GM19324 (cell line): ENCODE measurements around the gene ABLIM2.

Source experiments
- ATAC-seq: cut with Tn5 transposase; IDR thresholded peaks from one replicate; pipeline ENCODE4 v1.9.1; 2021; ENCODE audit warnings: mild to moderate bottlenecking, moderate library complexity; ENCODE audit not compliant: unreplicated experiment, low FRiP score

ABLIM2 gene

DNA sequence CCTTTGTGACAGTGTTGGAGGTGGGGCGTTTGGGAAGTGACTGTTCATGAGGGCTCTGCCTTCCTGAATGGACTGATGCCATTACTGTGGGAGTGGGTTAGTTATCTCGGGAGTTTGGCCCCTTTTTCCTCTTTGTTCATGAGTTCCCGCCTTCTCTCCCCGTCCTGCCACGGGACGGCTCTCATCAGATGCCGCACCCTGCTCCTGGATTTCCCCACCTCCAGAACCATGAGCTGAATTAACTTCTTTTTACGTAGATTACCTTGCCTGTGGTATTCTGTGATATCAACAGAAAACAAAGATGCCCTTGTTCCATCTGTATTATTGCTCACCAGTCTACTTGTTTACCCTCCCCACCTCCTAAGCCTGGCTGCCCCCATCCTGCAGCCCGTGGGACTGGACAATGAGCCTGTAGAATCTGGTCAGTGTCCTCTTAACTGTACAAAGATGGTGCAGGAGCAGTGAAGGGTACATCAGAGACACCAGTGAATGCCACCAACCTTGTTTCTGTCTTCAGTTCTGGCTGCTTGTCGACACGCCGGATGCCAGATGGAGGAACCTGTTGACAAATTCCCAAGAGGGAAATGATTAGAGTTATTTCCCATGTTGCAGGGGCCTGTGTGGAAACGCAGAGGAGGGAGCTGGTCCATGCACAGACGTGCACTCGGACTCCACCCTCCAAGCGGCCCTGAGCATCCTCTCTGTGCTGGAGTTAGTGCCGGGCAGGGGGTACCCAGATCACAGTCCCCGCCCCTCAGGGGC lies 104.7 kb downstream of the ABLIM2 start:
- ATAC-seq, result no peak

GRCh38 chr4:8052160-8052691 lies 106.4 kb downstream of the ABLIM2 start:
- no peak for ATAC-seq

DNA sequence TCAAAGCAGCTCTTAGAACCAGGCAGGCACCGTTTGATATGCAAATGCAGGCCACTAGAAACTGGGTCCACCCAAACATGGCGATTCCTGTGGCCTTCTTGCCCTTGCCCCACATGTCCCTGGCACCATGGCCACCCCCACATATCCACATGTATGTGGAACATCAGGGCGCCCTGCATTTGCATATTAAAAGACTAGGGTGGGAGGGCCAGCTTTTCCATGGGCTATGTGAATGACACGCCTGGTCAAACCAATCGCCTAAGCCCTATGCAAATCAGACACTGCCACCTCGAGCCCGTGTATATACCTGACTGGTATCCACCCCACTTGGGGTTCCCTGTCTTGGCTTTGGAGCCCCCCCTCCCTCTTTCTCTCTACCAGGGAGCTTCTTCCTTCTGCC lies 107.0 kb downstream of the ABLIM2 start:
- no peak for ATAC-seq

- no peak for ATAC-seq
These were observed 107.9 kb downstream of the ABLIM2 start for GRCh38 chr4:8050555-8051206.

DNA sequence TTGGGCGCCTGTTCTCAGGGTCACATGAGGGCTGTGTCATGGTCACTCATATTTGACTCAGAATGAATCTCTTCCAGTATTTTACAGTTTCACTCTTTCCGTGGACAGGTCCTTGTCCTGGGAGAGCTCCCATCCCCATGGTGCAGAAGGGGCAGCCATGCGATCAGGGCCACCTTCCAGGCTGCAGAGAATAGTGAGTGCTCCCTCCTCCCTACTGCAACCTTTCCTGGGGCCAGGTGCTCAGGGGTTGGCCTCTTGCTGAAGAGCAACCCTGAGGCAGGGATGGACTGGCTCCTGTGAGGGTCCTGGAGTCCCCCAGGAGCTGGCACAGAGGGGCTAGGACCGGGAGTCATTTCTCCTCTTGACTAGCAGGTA lies 108.4 kb downstream of the ABLIM2 start:
- ATAC-seq, result no peak

DNA sequence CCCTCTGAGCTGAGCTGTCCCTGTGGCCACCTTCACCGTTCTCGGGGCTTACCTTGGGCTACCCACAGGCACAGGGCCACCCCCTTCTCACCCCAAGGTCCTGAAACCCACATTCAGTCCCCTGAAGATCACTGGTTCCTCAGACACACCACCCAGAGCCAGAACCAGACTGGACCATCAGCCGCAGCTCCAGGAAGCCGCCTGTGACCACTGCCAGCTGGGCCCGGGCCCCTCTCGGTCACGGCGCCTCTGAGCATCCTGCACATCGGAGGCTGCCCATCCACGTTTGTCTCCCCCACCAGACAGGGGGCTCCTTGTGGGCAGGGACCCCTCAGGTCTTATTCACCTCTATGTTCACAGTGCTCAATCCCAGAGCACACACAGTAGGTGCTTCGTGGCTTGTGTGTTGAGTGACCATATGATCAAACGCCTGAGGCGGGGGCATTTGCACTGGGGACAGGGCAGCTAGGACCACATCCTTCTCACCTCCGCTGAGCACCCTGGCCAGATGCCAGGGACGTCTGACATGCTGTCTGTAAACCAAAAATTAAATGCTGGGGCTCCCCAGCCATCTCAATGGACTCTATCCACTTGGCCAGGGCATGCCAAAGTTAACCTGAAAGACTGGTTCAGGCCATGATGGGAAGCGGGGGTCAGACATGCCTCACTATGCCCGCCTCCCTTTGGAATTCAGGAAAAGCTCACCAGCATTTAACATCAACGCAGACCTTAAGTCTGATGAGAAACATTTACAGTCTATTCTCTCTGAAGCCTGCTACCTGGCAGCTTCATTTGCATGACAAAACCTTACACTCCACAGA lies 109.5 kb downstream of the ABLIM2 start:
- no peak for ATAC-seq

- no peak for ATAC-seq
These were observed 110.6 kb downstream of the ABLIM2 start for GRCh38 chr4:8047837-8048678.

GRCh38 chr4:8046925-8047541 lies 111.6 kb downstream of the ABLIM2 start:
- ATAC-seq, result no peak

- no peak for ATAC-seq
These were observed 112.7 kb downstream of the ABLIM2 start for GRCh38 chr4:8045909-8046308.

DNA sequence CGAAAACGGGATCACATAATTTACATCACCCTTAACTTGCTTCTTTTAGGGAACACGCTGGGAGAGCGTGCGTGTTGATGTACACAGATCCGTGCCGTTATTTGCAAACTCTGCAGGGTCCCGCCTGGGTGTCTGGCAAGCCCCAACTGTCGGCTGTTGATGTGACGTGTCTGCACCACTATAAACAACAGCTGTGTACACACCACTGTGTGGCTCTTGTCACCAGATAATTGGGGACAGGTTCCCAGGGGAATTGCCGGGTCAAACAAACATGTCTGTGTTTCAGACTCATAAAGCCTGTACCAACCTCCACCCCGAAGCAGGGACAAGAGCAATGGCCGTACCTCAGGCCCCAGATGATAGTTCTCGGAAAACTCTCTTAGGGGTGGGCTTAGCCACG lies 113.9 kb downstream of the ABLIM2 start:
- ATAC-seq, result no peak

- ATAC-seq, result no peak
These were observed 114.4 kb downstream of the ABLIM2 start for GRCh38 chr4:8044244-8044643.

DNA sequence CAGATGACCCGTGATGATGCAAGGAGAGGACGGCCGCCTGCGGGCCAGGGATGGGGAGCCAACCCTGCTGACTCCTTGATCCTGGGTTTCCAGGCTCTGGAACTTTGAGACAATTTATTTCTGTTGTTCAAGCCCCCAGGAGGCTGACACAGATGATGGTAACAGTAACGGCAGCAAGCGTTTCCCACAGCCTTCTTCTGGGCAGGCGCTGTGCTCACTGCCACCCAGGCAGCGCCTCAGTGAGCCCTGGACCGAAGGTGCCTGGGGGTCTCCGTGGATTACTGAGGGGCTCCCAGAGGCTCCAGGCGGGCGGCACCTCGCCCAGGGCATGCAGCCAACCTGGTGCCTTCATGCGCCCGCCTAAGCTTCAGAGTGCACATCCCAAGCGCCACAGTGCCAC lies 115.0 kb downstream of the ABLIM2 start:
- no peak for ATAC-seq

GRCh38 chr4:8041868-8042267 lies 116.7 kb downstream of the ABLIM2 start:
- ATAC-seq, result no peak

DNA sequence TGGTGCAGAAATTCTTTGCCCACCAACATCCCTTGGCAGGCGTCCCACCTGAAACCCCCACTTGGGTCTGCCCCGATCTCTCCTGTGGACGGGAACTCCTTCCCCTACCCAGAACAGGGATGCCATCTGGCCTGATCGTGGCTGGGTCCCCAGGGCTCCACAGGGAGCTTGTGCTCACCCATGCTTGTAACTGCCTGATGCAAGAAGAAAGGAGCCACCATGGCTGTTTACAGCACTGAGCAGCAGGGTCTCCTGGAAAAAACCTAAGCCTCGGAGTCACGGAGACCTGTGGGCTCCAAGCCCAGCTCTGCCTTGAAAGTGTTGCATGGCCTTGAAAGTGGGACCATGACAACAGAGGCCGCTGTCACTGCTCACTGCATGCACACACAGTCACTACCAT lies 117.4 kb downstream of the ABLIM2 start:
- no peak for ATAC-seq

GRCh38 chr4:8040607-8041006 lies 118.0 kb downstream of the ABLIM2 start:
- ATAC-seq, result no peak

DNA sequence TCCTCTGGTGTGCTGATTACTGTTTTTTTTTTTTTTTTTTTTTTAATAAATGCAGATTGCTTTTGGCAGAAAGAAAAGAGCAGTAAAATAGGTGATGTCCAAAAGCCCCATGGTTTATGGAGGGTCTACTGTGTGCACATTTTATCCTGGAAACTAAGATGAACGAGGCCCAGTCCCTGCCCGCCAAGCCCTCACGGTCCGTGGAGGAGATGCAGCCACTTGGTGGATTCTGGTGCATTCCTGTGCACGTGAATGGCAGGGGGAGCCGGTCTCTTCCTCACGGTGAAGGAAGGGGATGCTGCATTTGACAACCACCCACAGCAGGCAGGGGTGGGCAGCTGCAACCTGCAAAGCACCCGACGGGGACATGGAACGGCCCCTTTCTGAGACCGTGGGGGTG lies 118.8 kb downstream of the ABLIM2 start:
- no peak for ATAC-seq

- no peak for ATAC-seq
These were observed 119.3 kb downstream of the ABLIM2 start for GRCh38 chr4:8039290-8039689.

DNA sequence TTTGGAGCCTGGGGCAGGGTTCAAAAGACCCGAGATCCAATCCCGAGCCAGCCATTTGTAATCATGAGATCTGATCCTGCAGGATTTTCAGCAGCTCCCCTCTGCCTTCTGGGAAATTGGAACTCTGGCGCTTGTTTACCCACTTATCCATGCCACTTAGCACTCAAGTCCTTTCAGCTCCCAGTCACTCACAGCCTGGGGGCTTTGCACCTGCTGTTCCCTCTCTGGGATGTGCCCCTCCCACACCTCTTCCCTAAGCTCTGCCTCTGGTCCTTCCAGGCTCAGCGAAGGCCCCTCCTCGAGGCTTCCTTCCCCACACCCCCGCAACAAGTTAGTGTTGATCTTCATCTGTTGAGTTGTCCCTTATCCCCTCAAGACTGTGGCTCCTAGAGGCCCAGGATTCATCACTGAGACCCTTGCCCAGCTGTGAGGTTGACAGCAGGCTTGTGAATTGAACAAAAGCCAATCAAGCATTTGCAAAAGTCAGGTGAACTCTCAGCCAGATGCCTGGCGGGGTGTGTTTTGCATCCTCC lies 119.8 kb downstream of the ABLIM2 start:
- no peak for ATAC-seq

DNA sequence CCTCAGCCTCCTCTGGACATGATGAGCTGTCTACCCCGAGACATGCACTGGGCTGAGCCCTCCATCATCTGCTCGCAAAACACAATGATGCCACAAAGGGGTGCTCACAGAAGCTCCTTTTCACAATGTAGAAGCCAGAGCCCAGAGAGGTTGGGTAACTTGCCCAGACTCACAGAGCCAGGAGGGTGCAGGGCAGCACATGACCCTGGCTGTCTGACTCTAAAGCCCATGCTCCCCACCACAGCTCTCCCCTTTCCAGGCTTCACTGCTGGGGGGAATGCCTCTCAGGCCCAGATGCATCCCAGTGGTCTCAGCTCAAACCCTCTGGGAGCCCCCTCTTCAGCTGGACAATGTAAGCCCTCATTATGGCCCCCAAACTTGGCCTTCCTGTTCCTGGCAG lies 120.5 kb downstream of the ABLIM2 start:
- ATAC-seq, result no peak
